Omental fat pad (tissue), 4 donors: ENCODE measurements around the gene RGS17. TPM values are rescaled to one million over a fixed set of nuclear protein-coding genes. Genes with fewer than 3 reads are reported as not detected.

ENCODE experiments used
- ATAC-seq: fragments of 150-250 bp; one replicate; pipeline ENCODE4 v1.9.1; 2016; ENCODE audit warnings: mild to moderate bottlenecking, moderate library complexity; ENCODE audit not compliant: low FRiP score
- DNase-seq: peaks from one replicate; pipeline ENCODE4 v3.0.0-alpha.2; 2019; ENCODE audit warnings: low spot score
- CTCF ChIP-seq, 3 donors: fragments of 450-650 bp; IDR thresholded peaks; one replicate each; pipeline ENCODE4 v1.5.1; 2016 to 2017; ENCODE audit warnings: antibody characterized with exemption in 3 of 3, mild to moderate bottlenecking in 3 of 3, moderate library complexity in 2 of 3
- total RNA-seq, 4 donors: library from RNA; depleted of rRNA; stranded (reverse); fragments of >200 nt; gene quantifications; one replicate each; pipeline ENCODE4 v1.1.0, GENCODE V29; 2016

RGS17 gene
- total RNA-seq, 4 donors from 2014 or later: 0.47 to 7.4 (median 3.0) TPM

GRCh38 chr6:153044295-153044694 lies 86.8 kb downstream of the RGS17 start:
- ATAC-seq (no peak), DNase-seq (no peak)
- TF ChIP-seq CTCF (IDR thresholded peaks at IDR 0.05): no peak

- TF ChIP-seq CTCF (IDR thresholded peaks at IDR 0.05): no peak
- no peak for DNase-seq
- no peak for ATAC-seq
Measured at GRCh38 chr6:153043719-153044118, 87.4 kb downstream of the RGS17 start.

GRCh38 chr6:153038378-153039057 lies 92.6 kb downstream of the RGS17 start:
- DNase-seq: no peak
- TF ChIP-seq CTCF (IDR thresholded peaks at IDR 0.05): no peak
- no peak for ATAC-seq

GRCh38 chr6:153034139-153034538 lies 96.9 kb downstream of the RGS17 start:
- TF ChIP-seq CTCF (IDR thresholded peaks at IDR 0.05): no peak
- no peak for ATAC-seq
- DNase-seq: no peak

GRCh38 chr6:153032255-153032882 lies 98.7 kb downstream of the RGS17 start:
- no peak for TF ChIP-seq CTCF (IDR thresholded peaks at IDR 0.05)
- ATAC-seq: peak; percentile 57
- DNase-seq: no peak

- TF ChIP-seq CTCF (IDR thresholded peaks at IDR 0.05): no peak
- no peak for DNase-seq
- no peak for ATAC-seq
Measured at GRCh38 chr6:153031335-153031955, 99.6 kb downstream of the RGS17 start.
